HepG2 (cell line): Measurements from ENCODE around the gene UNG. TPM values are rescaled to one million over a fixed set of nuclear protein-coding genes. Genes with fewer than 3 reads are reported as not detected.

Experiments used
- CEBPG ChIP-seq: IDR thresholded peaks from 2 replicates; pipeline ENCODE4 v1.6.1; 2016
- ETV5 ChIP-seq: IDR thresholded peaks from 2 replicates; pipeline ENCODE4 v1.6.1; 2018; ENCODE audit warnings: missing biosample characterization, missing genetic modification reagents, inconsistent platforms, borderline replicate concordance
- FLYWCH1 ChIP-seq: sonication (generic); formaldehyde crosslinking; IDR thresholded peaks from 2 replicates; pipeline ENCODE4 v1.8.1; 2023; ENCODE audit warnings: mild to moderate bottlenecking, missing genetic modification reagents
- FOXJ3 ChIP-seq: sonication (generic); formaldehyde crosslinking; IDR thresholded peaks from 2 replicates; pipeline ENCODE4 v1.4.0; 2020; ENCODE audit warnings: missing genetic modification reagents, mild to moderate bottlenecking, borderline replicate concordance
- GABPB1 ChIP-seq: IDR thresholded peaks from 2 replicates; pipeline ENCODE4 v1.6.1; 2016; ENCODE audit warnings: mild to moderate bottlenecking, missing genetic modification reagents, moderate library complexity, missing compliant biosample characterization
- HDAC1 ChIP-seq: sonication (generic); formaldehyde crosslinking; IDR thresholded peaks from 2 replicates; pipeline ENCODE4 v1.5.1; 2020; ENCODE audit warnings: mild to moderate bottlenecking, missing genetic modification reagents
- HNRNPUL1 ChIP-seq: fragments of 200-400 bp; formaldehyde crosslinking; IDR thresholded peaks from 2 replicates; pipeline ENCODE4 v1.6.1; 2017; ENCODE audit warnings: low read depth, mild to moderate bottlenecking, low read length, moderate library complexity
- KAT8 ChIP-seq: IDR thresholded peaks from 2 replicates; pipeline ENCODE4 v1.6.1; 2016; ENCODE audit warnings: missing genetic modification reagents, missing compliant biosample characterization
- KLF6 ChIP-seq: IDR thresholded peaks from 2 replicates; pipeline ENCODE4 v1.8.0; 2016; ENCODE audit warnings: missing biosample characterization, missing genetic modification reagents
- MED8 ChIP-seq: sonication (generic); formaldehyde crosslinking; IDR thresholded peaks from 2 replicates; pipeline ENCODE4 v1.8.1; 2023; ENCODE audit warnings: mild to moderate bottlenecking, missing genetic modification reagents; ENCODE audit not compliant: insufficient replicate concordance
- MIER3 ChIP-seq: IDR thresholded peaks from 2 replicates; pipeline ENCODE4 v1.6.1; 2016; ENCODE audit warnings: missing compliant biosample characterization, borderline replicate concordance
- NCOR1 ChIP-seq: fragments of 200-600 bp; sonication (generic); IDR thresholded peaks from 2 replicates; pipeline ENCODE4 v1.7.0; 2017; ENCODE audit warnings: antibody characterized with exemption, low read length, borderline replicate concordance
- NFKBIZ ChIP-seq: IDR thresholded peaks from 2 replicates; pipeline ENCODE4 v1.6.1; 2018; ENCODE audit warnings: missing genetic modification reagents, missing compliant biosample characterization
- REPIN1 ChIP-seq: sonication (generic); formaldehyde crosslinking; IDR thresholded peaks from 2 replicates; pipeline ENCODE4 v1.8.0; 2022; ENCODE audit warnings: missing genetic modification reagents, low read depth, mild to moderate bottlenecking, borderline replicate concordance
- TOPORS ChIP-seq: sonication (generic); formaldehyde crosslinking; IDR thresholded peaks from 2 replicates; pipeline ENCODE4 v1.8.0; 2023; ENCODE audit warnings: mild to moderate bottlenecking, missing genetic modification reagents
- TSC22D2 ChIP-seq: sonication (generic); formaldehyde crosslinking; IDR thresholded peaks from 2 replicates; pipeline ENCODE4 v1.5.1; 2020; ENCODE audit warnings: missing genetic modification reagents, mild to moderate bottlenecking, borderline replicate concordance
- ZFP1 ChIP-seq: IDR thresholded peaks from 2 replicates; pipeline ENCODE4 v1.6.1; 2016
- ZNF563 ChIP-seq: sonication (generic); formaldehyde crosslinking; IDR thresholded peaks from 2 replicates; pipeline ENCODE4 v1.8.0; 2022; ENCODE audit warnings: mild to moderate bottlenecking, moderate library complexity, missing genetic modification reagents
- ZNF570 ChIP-seq: sonication (generic); formaldehyde crosslinking; IDR thresholded peaks from 2 replicates; pipeline ENCODE4 v1.4.0; 2020; ENCODE audit warnings: mild to moderate bottlenecking, missing genetic modification reagents, borderline replicate concordance
- ZNF770 ChIP-seq: sonication (generic); formaldehyde crosslinking; IDR thresholded peaks from 2 replicates; pipeline ENCODE4 v1.5.0; 2020; ENCODE audit warnings: mild to moderate bottlenecking, missing genetic modification reagents
- polyA plus RNA-seq, 8 experiments: library from polyadenylated mRNA; depleted of rRNA in 3 of 8; stranded (reverse) in 7 of 8; unstranded in 1 of 8; fragments of >200 nt; fragmentation: Illumina TruSeq in 4 of 8; extraction: Trizol in 4 of 8; gene quantifications; 2 replicates each; pipeline versions ENCODE4 v1.2.1 to v1.2.3, GENCODE V29; 2011 to 2016; ENCODE audit warnings: low read depth in 4 of 8, missing spikeins in 1 of 8, mixed read lengths in 1 of 8; ENCODE audit not compliant: insufficient read depth in 1 of 8
- total RNA-seq, 5 experiments: library from RNA; depleted of rRNA; stranded (reverse); fragments of >200 nt; fragmentation: Illumina TruSeq; extraction: Trizol; gene quantifications; 2 replicates each; pipeline ENCODE4 v1.2.3, GENCODE V29; 2016; ENCODE audit warnings: low read depth in 1 of 5
- TF ChIP-seq, protein P1 (sequence below): IDR thresholded peaks from 2 replicates; pipeline ENCODE4 v1.6.1; 2016; ENCODE audit warnings: mild to moderate bottlenecking
- TF ChIP-seq, protein P2 (sequence below): sonication (generic); formaldehyde crosslinking; IDR thresholded peaks from 2 replicates; pipeline ENCODE4 v1.8.1; 2023; ENCODE audit warnings: mild to moderate bottlenecking, moderate library complexity, missing genetic modification reagents
- TF ChIP-seq, protein P3 (sequence below): sonication (generic); formaldehyde crosslinking; IDR thresholded peaks from 2 replicates; pipeline ENCODE4 v1.9.0; 2022; ENCODE audit warnings: low read depth, missing genetic modification reagents
- TF ChIP-seq, protein P4 (sequence below): IDR thresholded peaks from 2 replicates; pipeline ENCODE4 v1.6.1; 2012; ENCODE audit warnings: inconsistent platforms

UNG gene
- total and polyA plus RNA-seq, 2 of the 13 experiments (the other 11 are each of a cell fraction or from before 2014, with no cell fraction given) = 23.3 to 114 TPM

DNA sequence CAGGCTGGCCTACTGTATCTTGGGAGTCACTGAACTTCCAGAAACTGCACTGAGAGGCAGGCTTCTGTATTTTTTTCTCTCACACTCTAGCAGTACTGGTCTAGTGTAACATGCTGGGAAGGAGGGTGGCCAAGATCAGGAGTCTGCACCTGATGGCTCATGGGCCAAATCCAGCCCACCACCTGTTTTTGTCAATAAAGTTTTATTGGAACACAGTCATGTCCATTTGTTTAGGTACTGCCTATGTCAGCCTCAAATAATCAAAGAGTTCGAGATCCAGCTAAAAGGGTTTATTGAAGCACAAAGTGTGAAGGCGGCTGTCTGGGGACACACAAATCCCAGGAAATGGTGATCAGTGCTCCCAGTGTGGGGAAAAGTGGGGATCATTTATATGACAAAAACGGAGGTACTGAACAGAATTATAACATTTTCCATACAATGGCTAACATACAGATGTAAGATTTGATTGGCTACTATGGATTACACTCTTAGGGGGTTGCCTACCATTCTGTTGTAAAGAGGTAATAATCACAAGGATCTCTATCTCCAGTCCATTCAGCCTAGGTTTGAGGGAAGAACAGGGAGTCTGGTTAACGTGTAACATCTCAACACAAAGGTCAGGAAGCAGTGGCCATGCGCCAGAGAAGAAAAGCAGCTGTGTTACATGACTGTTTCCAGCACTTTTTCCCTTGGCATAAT, 32.1 kb upstream of the UNG start (continued):
- peak; percentile 18; the same call in 1 of the 2 replicates for TF ChIP-seq GABPB1 (CRISPR knock-in tag)
- no peak for TF ChIP-seq ZNF563 (CRISPR knock-in tag)
- TF ChIP-seq HNRNPUL1 = 0 out of 2 replicates have a peak, but pooled peaks have one; percentile 78
- TF ChIP-seq, protein P1, sequence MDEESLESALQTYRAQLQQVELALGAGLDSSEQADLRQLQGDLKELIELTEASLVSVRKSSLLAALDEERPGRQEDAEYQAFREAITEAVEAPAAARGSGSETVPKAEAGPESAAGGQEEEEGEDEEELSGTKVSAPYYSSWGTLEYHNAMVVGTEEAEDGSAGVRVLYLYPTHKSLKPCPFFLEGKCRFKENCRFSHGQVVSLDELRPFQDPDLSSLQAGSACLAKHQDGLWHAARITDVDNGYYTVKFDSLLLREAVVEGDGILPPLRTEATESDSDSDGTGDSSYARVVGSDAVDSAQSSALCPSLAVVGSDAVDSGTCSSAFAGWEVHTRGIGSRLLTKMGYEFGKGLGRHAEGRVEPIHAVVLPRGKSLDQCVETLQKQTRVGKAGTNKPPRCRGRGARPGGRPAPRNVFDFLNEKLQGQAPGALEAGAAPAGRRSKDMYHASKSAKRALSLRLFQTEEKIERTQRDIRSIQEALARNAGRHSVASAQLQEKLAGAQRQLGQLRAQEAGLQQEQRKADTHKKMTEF (CRISPR knock-in tag) = peak; percentile 29; the same call in 1 of the 2 replicates
- TF ChIP-seq, protein P2, sequence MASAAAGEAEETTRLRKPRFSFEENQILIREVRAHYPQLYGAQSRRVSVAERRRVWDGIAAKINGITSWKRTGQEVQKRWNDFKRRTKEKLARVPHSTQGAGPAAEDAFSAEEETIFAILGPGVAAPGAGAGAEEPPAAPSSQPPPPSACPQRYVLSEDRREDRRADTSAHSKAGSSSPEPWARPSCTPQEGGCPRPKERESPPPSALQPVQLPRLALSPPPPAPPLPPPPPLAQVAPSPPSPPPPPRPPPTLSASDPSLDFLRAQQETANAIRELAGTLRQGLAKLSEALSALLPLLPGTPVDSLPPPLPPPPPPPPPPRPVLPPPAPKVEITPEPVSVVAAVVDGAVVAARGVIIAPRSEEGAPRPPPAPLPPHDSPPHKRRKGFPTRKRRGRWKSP (CRISPR knock-in tag) = no peak
- no peak for TF ChIP-seq MED8 (CRISPR knock-in tag)
- no peak for TF ChIP-seq FLYWCH1 (CRISPR knock-in tag)
- TF ChIP-seq NCOR1 = no peak
- TF ChIP-seq ZNF770 (CRISPR knock-in tag) = no peak
- TF ChIP-seq FOXJ3 (CRISPR knock-in tag) = 0 out of 2 replicates have a peak, but pooled peaks have one; percentile 49
- peak; percentile 10; the same call in 1 of the 2 replicates for TF ChIP-seq KAT8 (CRISPR knock-in tag)
- no peak for TF ChIP-seq ZNF570
- TF ChIP-seq REPIN1 (CRISPR knock-in tag) = peak; percentile 19; the same call in 1 of the 2 replicates
- 0 out of 2 replicates have a peak, but pooled peaks have one; percentile 14 for TF ChIP-seq CEBPG
- TF ChIP-seq HDAC1 (CRISPR knock-in tag) = no peak
- TF ChIP-seq TOPORS (CRISPR knock-in tag) = 0 out of 2 replicates have a peak, but pooled peaks have one; percentile 8
- TF ChIP-seq KLF6 = no peak
- TF ChIP-seq NFKBIZ (CRISPR knock-in tag) = 0 out of 2 replicates have a peak, but pooled peaks have one; percentile 30
- TF ChIP-seq ZFP1 (CRISPR knock-in tag) = no peak
- TF ChIP-seq, protein P3, sequence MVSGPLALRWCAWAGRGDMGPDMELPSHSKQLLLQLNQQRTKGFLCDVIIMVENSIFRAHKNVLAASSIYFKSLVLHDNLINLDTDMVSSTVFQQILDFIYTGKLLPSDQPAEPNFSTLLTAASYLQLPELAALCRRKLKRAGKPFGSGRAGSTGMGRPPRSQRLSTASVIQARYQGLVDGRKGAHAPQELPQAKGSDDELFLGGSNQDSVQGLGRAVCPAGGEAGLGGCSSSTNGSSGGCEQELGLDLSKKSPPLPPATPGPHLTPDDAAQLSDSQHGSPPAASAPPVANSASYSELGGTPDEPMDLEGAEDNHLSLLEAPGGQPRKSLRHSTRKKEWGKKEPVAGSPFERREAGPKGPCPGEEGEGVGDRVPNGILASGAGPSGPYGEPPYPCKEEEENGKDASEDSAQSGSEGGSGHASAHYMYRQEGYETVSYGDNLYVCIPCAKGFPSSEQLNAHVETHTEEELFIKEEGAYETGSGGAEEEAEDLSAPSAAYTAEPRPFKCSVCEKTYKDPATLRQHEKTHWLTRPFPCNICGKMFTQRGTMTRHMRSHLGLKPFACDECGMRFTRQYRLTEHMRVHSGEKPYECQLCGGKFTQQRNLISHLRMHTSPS = no peak
- no peak for TF ChIP-seq TSC22D2
- TF ChIP-seq, protein P4, sequence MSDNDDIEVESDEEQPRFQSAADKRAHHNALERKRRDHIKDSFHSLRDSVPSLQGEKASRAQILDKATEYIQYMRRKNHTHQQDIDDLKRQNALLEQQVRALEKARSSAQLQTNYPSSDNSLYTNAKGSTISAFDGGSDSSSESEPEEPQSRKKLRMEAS = peak; percentile 69
- TF ChIP-seq ETV5 (CRISPR knock-in tag) = peak; percentile 51; the same call in 1 of the 2 replicates
- TF ChIP-seq MIER3 (CRISPR knock-in tag) = 0 out of 2 replicates have a peak, but pooled peaks have one; percentile 8
